Large intestine (tissue), 3 donors: ENCODE measurements around the gene IRGC. TPM values are rescaled to one million over a fixed set of nuclear protein-coding genes. Genes with fewer than 3 reads are reported as not detected.

Experiments used
- DNase-seq, 2 donors: peaks; one replicate each; pipeline versions ENCODE4 v3.0.0 to v3.0.0-alpha.2; 2013
- H3K27ac ChIP-seq: one replicate; pipeline ENCODE4 v1.5.1; 2013; ENCODE audit warnings: low read length
- H3K27me3 ChIP-seq: 2 replicates; pipeline ENCODE4 v1.6.1; 2013; ENCODE audit warnings: low read length; ENCODE audit not compliant: control insufficient read depth, insufficient read depth
- H3K36me3 ChIP-seq: 2 replicates; pipeline ENCODE4 v1.6.1; 2013; ENCODE audit warnings: low read length; ENCODE audit not compliant: control insufficient read depth, insufficient read depth
- H3K4me1 ChIP-seq: one replicate; pipeline ENCODE4 v1.6.1; 2013; ENCODE audit warnings: low read length; ENCODE audit not compliant: control insufficient read depth, insufficient read depth
- H3K4me3 ChIP-seq: one replicate; pipeline ENCODE4 v1.5.1; 2013; ENCODE audit warnings: low read length
- H3K9me3 ChIP-seq: one replicate; pipeline ENCODE4 v1.6.1; 2013; ENCODE audit warnings: mild to moderate bottlenecking, low read depth, low read length, moderate library complexity; ENCODE audit not compliant: control insufficient read depth
- WGBS: methylation state at CpG from one replicate; pipeline ENCODE4 v1.1.5; 2013; ENCODE audit warnings: low lambda C conversion rate; ENCODE audit not compliant: insufficient coverage; 5-methylcytosine and 5-hydroxymethylcytosine counted together
- polyA plus RNA-seq: library from polyadenylated mRNA; unstranded; fragments of 120-200 nt; gene quantifications from one replicate; pipeline ENCODE4 v1.2.1, GENCODE V29; 2013

Gene IRGC
- polyA plus RNA-seq, 1 donor = 0.03 TPM

DNA sequence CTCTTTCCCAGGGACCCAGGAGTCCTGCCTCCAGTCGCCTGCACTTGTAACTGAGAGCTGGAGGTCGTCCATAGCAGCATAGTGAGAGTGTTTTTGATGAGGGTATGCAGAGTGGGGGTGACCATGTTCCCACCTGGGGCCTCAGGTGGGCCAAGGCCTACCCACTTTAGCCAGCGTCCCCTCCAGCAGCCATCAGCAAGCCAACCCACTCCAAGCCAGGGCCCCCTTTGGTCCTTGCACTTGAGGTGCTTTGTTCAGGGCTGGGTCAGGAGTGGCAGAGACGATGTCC, 50.8 kb downstream of the IRGC start:
- no CpG with 5 or more reads among the region's 4 CpGs for WGBS

DNA sequence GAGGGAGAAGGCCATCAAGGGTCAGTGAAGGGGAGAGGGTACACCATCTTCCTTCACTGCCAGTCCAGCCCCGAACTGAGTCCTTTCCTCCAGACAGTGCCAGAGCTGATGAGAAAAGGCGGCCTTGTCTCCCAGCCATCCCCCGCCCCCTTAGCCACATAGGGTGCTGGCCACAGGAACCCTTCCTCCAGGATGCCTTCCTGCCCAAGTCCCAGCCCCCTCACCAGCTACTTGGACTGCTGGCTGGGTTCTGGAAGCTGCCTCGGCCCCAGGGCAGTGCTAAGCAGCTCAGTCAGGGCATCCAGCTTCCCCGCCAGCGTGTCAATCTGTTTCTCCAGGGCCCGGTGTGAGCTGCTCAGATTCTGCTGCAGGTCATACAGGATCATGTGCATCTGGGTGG, 51.4 kb downstream of the IRGC start:
- Histone ChIP-seq H3K4me3 (no peak overlapping the region), H3K27me3 (no peaks in the 10 kb centered on the region), H3K9me3 (no peaks in the 10 kb centered on the region), H3K27ac (no peak overlapping the region), H3K36me3 (no peaks in the 10 kb centered on the region), H3K4me1 (peaks cover 7% of the 10 kb centered on the region)
- WGBS = no CpG with 5 or more reads among the region's 7 CpGs
- no peak for DNase-seq

More for the DNA sequence above, 50.8 kb downstream of the IRGC start:
- Histone ChIP-seq H3K4me1 (peaks cover 7% of the 10 kb centered on the region), H3K27me3 (no peaks in the 10 kb centered on the region), H3K4me3 (no peak overlapping the region), H3K27ac (no peak overlapping the region), H3K36me3 (no peaks in the 10 kb centered on the region), H3K9me3 (no peaks in the 10 kb centered on the region)
- DNase-seq = no peak

DNA sequence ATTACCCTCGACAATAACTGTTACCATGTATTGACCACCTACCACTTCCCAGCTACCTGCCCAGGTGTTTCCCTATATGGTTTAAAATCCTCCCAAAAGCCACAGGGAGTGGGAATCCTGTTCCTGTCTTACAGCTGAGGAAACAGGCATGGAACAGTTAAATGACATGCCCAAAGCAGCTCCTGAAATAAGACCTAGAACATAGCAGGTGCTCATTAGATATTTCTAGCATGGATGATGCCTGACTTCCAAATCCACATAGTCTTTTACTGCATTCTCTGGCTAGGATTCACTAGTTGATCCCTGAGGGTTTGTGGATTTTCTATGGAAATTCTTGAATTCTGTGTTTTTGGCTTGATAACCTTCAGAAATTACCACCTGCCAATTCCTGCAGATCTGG, 51.9 kb downstream of the IRGC start:
- Histone ChIP-seq H3K4me3 (no peak overlapping the region), H3K27me3 (peaks cover 2% of the 10 kb centered on the region), H3K27ac (no peak overlapping the region), H3K36me3 (no peaks in the 10 kb centered on the region), H3K9me3 (no peaks in the 10 kb centered on the region), H3K4me1 (peaks cover 7% of the 10 kb centered on the region)
- no peak for DNase-seq
- WGBS = no CpG with 5 or more reads among the region's 1 CpG

DNA sequence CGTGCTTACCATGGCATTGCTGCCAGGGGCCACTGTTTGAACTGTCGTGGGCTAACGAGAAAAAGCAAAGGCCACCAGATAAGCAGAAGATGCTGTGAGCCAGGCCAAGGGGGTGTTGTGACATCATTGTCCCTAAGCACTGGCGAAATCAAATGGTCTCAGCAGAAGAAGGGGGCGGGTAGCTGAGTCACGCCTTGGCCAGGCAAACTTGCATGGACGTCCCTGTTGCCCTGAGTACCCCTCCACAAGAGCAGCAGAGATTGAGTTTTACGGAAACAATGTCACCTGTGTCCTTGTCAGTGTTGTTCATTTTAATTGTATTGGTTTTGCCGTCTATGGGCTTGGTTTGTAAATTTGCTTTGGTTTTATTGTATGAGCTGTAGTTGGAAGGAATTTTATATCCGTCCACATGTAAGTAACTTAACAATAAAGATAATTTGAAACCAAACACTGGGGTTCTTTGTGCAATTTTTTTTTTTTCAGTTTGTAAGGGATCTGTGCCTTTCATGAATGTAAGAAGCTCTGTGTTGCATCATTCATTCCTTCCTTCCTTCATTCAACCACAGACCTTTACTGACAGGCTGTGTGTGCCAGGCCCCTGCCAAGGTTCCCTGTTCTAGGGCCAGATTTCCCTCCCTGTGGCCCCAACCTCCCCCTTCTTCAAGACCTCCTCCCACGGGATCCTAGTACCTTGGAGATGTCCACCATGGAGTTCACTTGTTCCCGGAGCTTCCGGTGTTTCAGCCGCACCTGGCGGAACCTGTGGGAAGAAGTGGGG, 52.6 kb downstream of the IRGC start:
- Histone ChIP-seq H3K4me3 (no peak overlapping the region), H3K36me3 (no peaks in the 10 kb centered on the region), H3K4me1 (peaks cover 7% of the 10 kb centered on the region), H3K27me3 (peaks cover 7% of the 10 kb centered on the region), H3K27ac (no peak overlapping the region), H3K9me3 (no peaks in the 10 kb centered on the region)
- 60% methylated on average over 3 of the region's 15 CpGs for whole genome bisulfite sequencing
- DNase-seq = peak in 1 of 2 donors; percentile 32

DNA sequence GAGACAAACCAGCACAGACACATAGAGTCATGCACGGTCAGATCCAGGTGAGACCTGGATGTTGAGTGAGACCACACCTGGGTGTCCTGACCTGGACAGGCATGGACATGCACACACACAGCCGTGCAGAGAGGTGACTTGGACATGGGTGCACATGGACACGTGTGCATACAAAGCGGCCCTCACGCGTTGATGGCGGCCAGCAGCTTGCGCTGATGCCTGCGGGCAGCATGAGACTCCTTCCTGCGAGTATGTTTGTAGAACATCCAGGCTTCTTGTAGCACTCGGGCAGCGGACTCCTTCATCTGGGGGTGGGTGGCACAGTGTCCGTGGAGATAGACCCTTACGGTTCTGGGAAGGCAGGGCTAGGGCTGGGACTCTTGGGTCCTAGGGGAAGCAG, 53.4 kb downstream of the IRGC start:
- Histone ChIP-seq H3K4me3 (no peak overlapping the region), H3K27me3 (peaks cover 13% of the 10 kb centered on the region), H3K9me3 (no peaks in the 10 kb centered on the region), H3K4me1 (peaks cover 14% of the 10 kb centered on the region), H3K36me3 (no peaks in the 10 kb centered on the region), H3K27ac (no peak overlapping the region)
- no CpG with 5 or more reads among the region's 14 CpGs for WGBS
- no peak for DNase-seq

Other genes starting within 250 kb of the IRGC start
- 33.8 TPM for gene PHLDB3, start 211.3 kb upstream of the IRGC start, polyA plus RNA-seq
- gene ETHE1, start 188.9 kb upstream of the IRGC start, polyA plus RNA-seq = 97.7 TPM
- gene ZNF575, start 182.9 kb upstream of the IRGC start, polyA plus RNA-seq = 4.0 TPM
- gene XRCC1, start 140.5 kb upstream of the IRGC start, polyA plus RNA-seq = 47.4 TPM
- 16.4 TPM for gene PINLYP, start 140.3 kb upstream of the IRGC start, polyA plus RNA-seq
- 11.5 TPM for gene IRGQ, start 119.9 kb upstream of the IRGC start, polyA plus RNA-seq
- gene ZNF576, start 119.5 kb upstream of the IRGC start, polyA plus RNA-seq = 13.5 TPM
- 1.5 TPM for gene SRRM5, start 104.0 kb upstream of the IRGC start, polyA plus RNA-seq
- 40.4 TPM for gene ZNF428, start 96.4 kb upstream of the IRGC start, polyA plus RNA-seq
- 13.6 TPM for gene CADM4, start 76.2 kb upstream of the IRGC start, polyA plus RNA-seq
- 5.7 TPM for gene PLAUR, start 45.9 kb upstream of the IRGC start, polyA plus RNA-seq
- gene SMG9, start 38.9 kb downstream of the IRGC start, polyA plus RNA-seq = 36.2 TPM
- 1.3 TPM for gene KCNN4, start 64.9 kb downstream of the IRGC start, polyA plus RNA-seq
- gene LYPD5, start 86.4 kb downstream of the IRGC start, polyA plus RNA-seq = 0.81 TPM
- gene ZNF283, start 111.2 kb downstream of the IRGC start, polyA plus RNA-seq = 15.8 TPM
- 10.4 TPM for gene ZNF404, start 167.9 kb downstream of the IRGC start, polyA plus RNA-seq
- 17.7 TPM for gene ZNF45, start 219.2 kb downstream of the IRGC start, polyA plus RNA-seq
- gene ZNF221, start 235.2 kb downstream of the IRGC start, polyA plus RNA-seq = 3.5 TPM